Measurements from ENCODE around the gene PRKAG1. TPM values are rescaled to one million over a fixed set of nuclear protein-coding genes. Genes with fewer than 3 reads are reported as not detected.

PRKAG1 gene
- total RNA-seq, 1 experiment from 2014 or later, result 57.3 TPM

- DNase-seq (ENCODE audit: low read depth, low spot score), result no peak
- Histone ChIP-seq H3K27ac (ENCODE audit: low read length) (no peak within 1 kb of the TSS), H3K36me3 (ENCODE audit: control insufficient read depth, insufficient read depth, low read length) (no peaks in the 10 kb centered on the region), H3K4me3 (ENCODE audit: low read depth in 2 of 2, low read length in 2 of 2) (peak within 1 kb of the TSS; percentile 25 to 39), H3K4me1 (ENCODE audit: control insufficient read depth, insufficient read depth, low read length) (peaks cover 9% of the 10 kb centered on the region), H3K9me3 (ENCODE audit: control insufficient read depth, insufficient read depth, low read depth, low read length) (no peaks in the 10 kb centered on the region), H3K27me3 (ENCODE audit: control insufficient read depth, insufficient read depth, low read length) (peaks cover 12% of the 10 kb centered on the region)
- TF ChIP-seq, protein P1, sequence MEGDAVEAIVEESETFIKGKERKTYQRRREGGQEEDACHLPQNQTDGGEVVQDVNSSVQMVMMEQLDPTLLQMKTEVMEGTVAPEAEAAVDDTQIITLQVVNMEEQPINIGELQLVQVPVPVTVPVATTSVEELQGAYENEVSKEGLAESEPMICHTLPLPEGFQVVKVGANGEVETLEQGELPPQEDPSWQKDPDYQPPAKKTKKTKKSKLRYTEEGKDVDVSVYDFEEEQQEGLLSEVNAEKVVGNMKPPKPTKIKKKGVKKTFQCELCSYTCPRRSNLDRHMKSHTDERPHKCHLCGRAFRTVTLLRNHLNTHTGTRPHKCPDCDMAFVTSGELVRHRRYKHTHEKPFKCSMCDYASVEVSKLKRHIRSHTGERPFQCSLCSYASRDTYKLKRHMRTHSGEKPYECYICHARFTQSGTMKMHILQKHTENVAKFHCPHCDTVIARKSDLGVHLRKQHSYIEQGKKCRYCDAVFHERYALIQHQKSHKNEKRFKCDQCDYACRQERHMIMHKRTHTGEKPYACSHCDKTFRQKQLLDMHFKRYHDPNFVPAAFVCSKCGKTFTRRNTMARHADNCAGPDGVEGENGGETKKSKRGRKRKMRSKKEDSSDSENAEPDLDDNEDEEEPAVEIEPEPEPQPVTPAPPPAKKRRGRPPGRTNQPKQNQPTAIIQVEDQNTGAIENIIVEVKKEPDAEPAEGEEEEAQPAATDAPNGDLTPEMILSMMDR (IDR thresholded peaks at IDR 0.05), result peak; percentile 5
- TF ChIP-seq REST (IDR thresholded peaks at IDR 0.05; ENCODE audit: insufficient read depth in 1 of 2, low read depth in 2 of 2, low read length in 1 of 2) (no peak), POLR2AphosphoS5 (IDR thresholded peaks at IDR 0.05; ENCODE audit: low read depth, low read length) (no peak)
- intact Hi-C loops (cut with micrococcal nuclease; ENCODE audit: unreplicated experiment) (no loop called here), in situ Hi-C loops (cut with HindIII; ENCODE audit: low pct_unique_long_range_greater_than_20kb, low sequenced_read_pairs) (no loop called here)
- peak; percentile 55 for ATAC-seq
- no TSS peak for BruUV-seq (replicated peaks)
- POLR2A ChIA-PET, result no interaction called here
- CTCF ChIA-PET, result interaction anchor here (0.6 to 2.6 kb wide), 6 partner anchors 10 to 257 kb away, joined by 3 to 10 read pairs (median 6); partner anchors contain the start of gene ARF3
Observed at GRCh38 chr12:48978291-48978740, 40.3 kb downstream of the PRKAG1 start, which contains the start of gene WNT1. WNT1 (plus strand) TSS chr12:48978322; CDS start chr12:48978651, 329 bp downstream.

- Histone ChIP-seq H3K27ac (ENCODE audit: low read length) (no peak overlapping the region), H3K9me3 (ENCODE audit: control insufficient read depth, insufficient read depth, low read depth, low read length) (no peaks in the 10 kb centered on the region), H3K36me3 (ENCODE audit: control insufficient read depth, insufficient read depth, low read length) (no peaks in the 10 kb centered on the region), H3K4me1 (ENCODE audit: control insufficient read depth, insufficient read depth, low read length) (peaks cover 9% of the 10 kb centered on the region), H3K4me3 (ENCODE audit: low read depth in 2 of 2, low read length in 2 of 2) (peak overlapping the region; percentile 25 to 39; a peak in 2 of 4 replicates), H3K27me3 (ENCODE audit: control insufficient read depth, insufficient read depth, low read length) (peaks cover 12% of the 10 kb centered on the region)
- CTCF ChIA-PET, result interaction anchor here (0.6 to 2.6 kb wide), 6 partner anchors 11 to 258 kb away, joined by 3 to 10 read pairs (median 6); partner anchors contain the start of gene ARF3
- DNase-seq (ENCODE audit: low read depth, low spot score) (no peak), ATAC-seq (peak; percentile 77)
- in situ Hi-C loops (cut with HindIII; ENCODE audit: low pct_unique_long_range_greater_than_20kb, low sequenced_read_pairs), result no loop called here
- intact Hi-C loops (cut with micrococcal nuclease; ENCODE audit: unreplicated experiment), result no loop called here
- POLR2A ChIA-PET, result no interaction called here
- TF ChIP-seq POLR2AphosphoS5 (IDR thresholded peaks at IDR 0.05; ENCODE audit: low read depth, low read length), result no peak
- TF ChIP-seq, protein P1 (IDR thresholded peaks at IDR 0.05), result peak; percentile 96
- no TSS peak for BruUV-seq (replicated peaks)
Observed at GRCh38 chr12:48977290-48978281, 41.0 kb downstream of the PRKAG1 start.

Measured in Panc1 (cell line).